IMR-90 (cell line): ENCODE results near the gene ZNF853. TPM values are rescaled to one million over a fixed set of nuclear protein-coding genes. Genes with fewer than 3 reads are reported as not detected.

ENCODE experiments used
- ATAC-seq: fragments of 200-7000 bp; cut with Tn5 transposase; 2 replicates; pipeline ENCODE4 v1.9.1; 2020; ENCODE audit warnings: low read depth, mild to moderate bottlenecking, moderate library complexity
- BruUV-seq: library from RNA; stranded (reverse); fragments of 400-500 nt; replicated peaks from 2 replicates; lab custom pipeline; 2021; lab: Mats Ljungman, UMichigan
- CTCF ChIA-PET: fragments of 300-600 bp; formaldehyde crosslinking; extraction: SDS; loops from one replicate; lab custom pipeline; 2021; ENCODE audit warnings: antibody characterized with exemption; lab: Yijun Ruan, JAX
- POLR2A ChIA-PET: fragments of 300-600 bp; sonication (Branson Sonifier 250); formaldehyde crosslinking; loops from one replicate; lab custom pipeline; 2022; ENCODE audit warnings: antibody characterized with exemption; ENCODE audit not compliant: unreplicated experiment; lab: Charles Lee
- DNase-seq: peaks from one replicate; pipeline ENCODE4 v3.0.0; 2013
- H2AFZ ChIP-seq: replicated peaks from 2 replicates; pipeline ENCODE3; 2013; ENCODE audit warnings: low read length, mild to moderate bottlenecking; ENCODE audit not compliant: poor library complexity
- H2AK5ac ChIP-seq: 2 replicates; pipeline ENCODE4 v1.6.1; 2013; ENCODE audit warnings: low read depth, low read length, inconsistent platforms
- H2AK9ac ChIP-seq: replicated peaks from 2 replicates; pipeline ENCODE3; 2013; ENCODE audit warnings: mild to moderate bottlenecking, low read depth, low read length, moderate library complexity; ENCODE audit not compliant: poor library complexity
- H2BK120ac ChIP-seq: 2 replicates; pipeline ENCODE4 v1.6.1; 2013; ENCODE audit warnings: low read depth, low read length, inconsistent platforms
- H2BK15ac ChIP-seq: 3 replicates; pipeline ENCODE4 v1.6.1; 2013; ENCODE audit warnings: low read depth, low read length, inconsistent platforms
- H2BK20ac ChIP-seq: 2 replicates; pipeline ENCODE4 v1.6.1; 2013; ENCODE audit warnings: low read depth, mild to moderate bottlenecking, inconsistent platforms, low read length, moderate library complexity
- H2BK5ac ChIP-seq: 2 replicates; pipeline ENCODE4 v1.6.1; 2013; ENCODE audit warnings: mild to moderate bottlenecking, low read depth, low read length, inconsistent platforms; ENCODE audit not compliant: poor library complexity, severe bottlenecking
- H3K14ac ChIP-seq: replicated peaks from 2 replicates; pipeline ENCODE4 v1.6.1; 2013; ENCODE audit warnings: low read depth, low read length, inconsistent platforms
- H3K18ac ChIP-seq: 2 replicates; pipeline ENCODE4 v1.6.1; 2013; ENCODE audit warnings: low read depth, low read length, control low read depth
- H3K23ac ChIP-seq: 2 replicates; pipeline ENCODE4 v1.6.1; 2013; ENCODE audit warnings: low read depth, low read length, inconsistent platforms
- H3K27ac ChIP-seq: 2 replicates; pipeline ENCODE4 v1.5.1; 2013; ENCODE audit warnings: mild to moderate bottlenecking, control low read depth, low read length; ENCODE audit not compliant: insufficient read depth
- H3K27me3 ChIP-seq: 2 replicates; pipeline ENCODE4 v1.6.1; 2013; ENCODE audit warnings: low read length; ENCODE audit not compliant: control insufficient read depth, insufficient read depth
- H3K36me3 ChIP-seq: 2 replicates; pipeline ENCODE4 v1.6.1; 2013; ENCODE audit warnings: low read length, mixed read lengths; ENCODE audit not compliant: control insufficient read depth, insufficient read depth
- H3K4ac ChIP-seq: 2 replicates; pipeline ENCODE4 v1.6.1; 2013; ENCODE audit warnings: low read depth, low read length, inconsistent platforms
- H3K4me1 ChIP-seq: 2 replicates; pipeline ENCODE4 v1.6.1; 2013; ENCODE audit warnings: low read length, mixed read lengths; ENCODE audit not compliant: control insufficient read depth, insufficient read depth
- H3K4me2 ChIP-seq: 2 replicates; pipeline ENCODE4 v1.6.1; 2013; ENCODE audit warnings: low read depth, mild to moderate bottlenecking, control low read depth, low read length, moderate library complexity
- H3K4me3 ChIP-seq: 2 replicates; pipeline ENCODE4 v1.5.1; 2013; ENCODE audit warnings: low read depth, mild to moderate bottlenecking, control low read depth, low read length, moderate library complexity; ENCODE audit not compliant: insufficient read depth
- H3K56ac ChIP-seq: 2 replicates; pipeline ENCODE4 v1.6.1; 2013; ENCODE audit warnings: low read length, inconsistent platforms; ENCODE audit not compliant: insufficient read depth; ENCODE audit errors: extremely low read depth
- H3K79me1 ChIP-seq, 2 experiments: 2 replicates each; pipeline ENCODE4 v1.6.1; 2013; ENCODE audit warnings: low read length in 2 of 2, inconsistent platforms in 1 of 2, low read depth in 1 of 2
- H3K9ac ChIP-seq: 2 replicates; pipeline ENCODE4 v1.6.1; 2013; ENCODE audit warnings: low read depth, low read length, control low read depth
- H3K9me1 ChIP-seq: 2 replicates; pipeline ENCODE4 v1.6.1; 2013; ENCODE audit warnings: low read length, inconsistent platforms; ENCODE audit not compliant: insufficient read depth
- H3K9me3 ChIP-seq: 2 replicates; pipeline ENCODE4 v1.6.1; 2013; ENCODE audit warnings: low read length; ENCODE audit not compliant: control insufficient read depth, insufficient read depth
- H4K20me1 ChIP-seq: 2 replicates; pipeline ENCODE4 v1.6.1; 2013; ENCODE audit warnings: low read length, inconsistent platforms; ENCODE audit not compliant: insufficient read depth
- H4K5ac ChIP-seq: 2 replicates; pipeline ENCODE4 v1.6.1; 2013; ENCODE audit warnings: mild to moderate bottlenecking, low read depth, low read length, control low read depth
- H4K8ac ChIP-seq, 2 experiments: 2 replicates each; pipeline ENCODE4 v1.6.1; 2013; ENCODE audit warnings: low read depth in 2 of 2, low read length in 2 of 2, control low read depth in 1 of 2, inconsistent platforms in 1 of 2
- H4K91ac ChIP-seq: 2 replicates; pipeline ENCODE4 v1.6.1; 2013; ENCODE audit warnings: low read depth, low read length, inconsistent platforms; ENCODE audit not compliant: insufficient read depth
- MXI1 ChIP-seq: IDR thresholded peaks from 2 replicates; pipeline ENCODE4 v1.6.1; 2012; ENCODE audit warnings: low read depth, mild to moderate bottlenecking, low read length, moderate library complexity, borderline replicate concordance
- WGBS, 2 experiments: methylation state at CpG; one replicate each; pipeline versions ENCODE4 v1.1.5 to v1.1.7; 2013; ENCODE audit warnings: missing lambda C conversion rate in 2 of 2; ENCODE audit not compliant: insufficient read length in 1 of 2; ENCODE audit errors: extremely low coverage in 2 of 2; 5-methylcytosine and 5-hydroxymethylcytosine counted together
- dilution Hi-C: fragments of 300-500 bp; cut with HindIII; formaldehyde crosslinking; loops from one replicate; pipeline ENCODE4 v1.14.3; 2018; ENCODE audit warnings: low sequenced_read_pairs; ENCODE audit not compliant: unreplicated experiment
- in situ Hi-C: fragments of 300-500 bp; cut with MboI; formaldehyde crosslinking; loops from 3 replicates; pipeline ENCODE4 v1.14.3; 2019; ENCODE audit warnings: low sequenced_read_pairs, inconsistent platforms, mixed read lengths
- intact Hi-C: fragments of 100-400 bp; cut with micrococcal nuclease; formaldehyde crosslinking; loops from 2 replicates; pipeline ENCODE4 v1.10.0; 2022
- polyA plus RNA-seq, 3 experiments: library from polyadenylated mRNA; depleted of rRNA; stranded (reverse); fragments of >200 nt; gene quantifications; 2 replicates each; pipeline ENCODE4 v1.2.3, GENCODE V29; 2012; ENCODE audit warnings: low replicate concordance in 1 of 3
- total RNA-seq: library from RNA; depleted of rRNA; stranded (reverse); fragments of >200 nt; gene quantifications from 2 replicates; pipeline ENCODE4 v1.2.3, GENCODE V29; 2012

ZNF853 gene
- total and polyA plus RNA-seq, 2 of the 4 experiments (the other 2 are of a cell fraction), result 3.4 TPM

DNA sequence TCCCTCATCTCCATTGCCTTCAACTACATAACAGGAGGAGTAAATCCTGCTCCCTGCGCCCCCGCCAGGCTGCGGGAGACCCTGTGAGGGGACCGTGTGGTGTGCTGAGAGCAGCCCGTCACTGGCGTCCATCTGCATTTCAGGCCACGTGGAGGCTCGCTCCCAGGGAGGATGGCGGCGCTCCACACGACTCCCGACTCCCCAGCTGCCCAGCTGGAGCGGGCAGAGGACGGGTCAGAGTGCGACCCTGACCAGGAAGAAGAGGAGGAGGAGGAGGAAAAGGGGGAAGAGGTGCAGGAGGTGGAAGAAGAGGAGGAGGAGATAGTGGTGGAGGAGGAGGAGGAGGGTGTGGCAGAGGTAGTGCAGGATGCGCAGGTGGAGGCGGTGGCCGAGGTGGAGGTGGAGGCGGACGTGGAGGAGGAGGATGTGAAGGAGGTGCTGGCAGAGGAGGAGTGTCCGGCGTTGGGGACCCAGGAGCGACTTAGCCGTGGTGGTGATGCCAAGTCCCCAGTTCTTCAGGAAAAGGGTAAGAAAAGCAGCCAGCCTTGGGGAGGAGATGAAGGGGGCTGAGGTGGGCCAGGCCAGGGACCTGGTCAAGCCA, 26.9 kb downstream of the ZNF853 start:
- Histone ChIP-seq H3K79me1 (peaks cover 19 to 47% of the 10 kb centered on the region in 2 experiments), H3K4me1 (peaks cover 4% of the 10 kb centered on the region; the same call in 1 of the 2 replicates), H3K9ac (no peak overlapping the region), H3K18ac (no peak overlapping the region), H2AFZ (no peak overlapping the region), H3K23ac (no peak overlapping the region), H4K8ac (no peak overlapping the region), H3K56ac (no peak overlapping the region), H3K9me1 (peaks cover 6% of the 10 kb centered on the region; the same call in 1 of the 2 replicates), H3K27ac (no peak overlapping the region), H3K14ac (no peak overlapping the region), H3K4ac (no peak overlapping the region), H2BK20ac (no peak overlapping the region), H3K36me3 (peaks cover 58% of the 10 kb centered on the region), H4K91ac (no peak overlapping the region), H2BK120ac (no peak overlapping the region), H3K9me3 (no peaks in the 10 kb centered on the region; the same call in 1 of the 2 replicates), H3K4me3 (no peak overlapping the region), H4K5ac (no peak overlapping the region), H2BK5ac (no peak overlapping the region), H2BK15ac (no peak overlapping the region), H3K27me3 (no peaks in the 10 kb centered on the region), H2AK5ac (no peak overlapping the region), H3K4me2 (no peak overlapping the region), H2AK9ac (no peak overlapping the region), H4K20me1 (peaks cover 9% of the 10 kb centered on the region; the same call in 1 of the 2 replicates)
- 96% methylated on average over 22 of the region's 24 CpGs; no CpG with 5 or more reads in 1 of the 2 experiments for WGBS, 2 experiments
- no peak for TF ChIP-seq MXI1
- no peak for ATAC-seq
- POLR2A ChIA-PET, result interaction anchor here (0.6 kb wide), 1 partner anchor 74 kb away, joined by 10 read pairs; no protein-coding TSS in a partner anchor
- BruUV-seq, result no TSS peak
- intact Hi-C loops, result no loop called here
- CTCF ChIA-PET, result no interaction called here
- dilution Hi-C loops, result no loop called here
- no peak for DNase-seq
- in situ Hi-C loops, result no loop called here
